DND-41 (cell line): ENCODE data around the gene LCK.

ENCODE experiments used
- ATAC-seq: fragments of 200-7000 bp; cut with Tn5 transposase; 3 replicates; pipeline ENCODE4 v1.9.1; 2021; ENCODE audit warnings: low read depth; ENCODE audit not compliant: insufficient read depth
- DNase-seq: peaks from one replicate; pipeline ENCODE4 v3.0.0-alpha.2; 2020
- H2AFZ ChIP-seq: 2 replicates; pipeline ENCODE4 v1.6.0; 2012; ENCODE audit warnings: low read depth, low read length
- H3K27ac ChIP-seq: 2 replicates; pipeline ENCODE4 v1.5.1; 2012; ENCODE audit warnings: low read length, inconsistent platforms
- H3K27me3 ChIP-seq: fragments of 200-600 bp; sonication (generic); 2 replicates; pipeline ENCODE4 v1.6.0; 2012; ENCODE audit warnings: low read length, mild to moderate bottlenecking, inconsistent platforms; ENCODE audit not compliant: insufficient read depth, poor library complexity
- H3K36me3 ChIP-seq: 2 replicates; pipeline ENCODE4 v1.5.1; 2012; ENCODE audit warnings: low read length, inconsistent platforms; ENCODE audit not compliant: insufficient read depth
- H3K4me1 ChIP-seq: 2 replicates; pipeline ENCODE4 v1.5.1; 2012; ENCODE audit warnings: mild to moderate bottlenecking, low read length; ENCODE audit not compliant: insufficient read depth
- H3K4me2 ChIP-seq: 2 replicates; pipeline ENCODE4 v1.6.0; 2012; ENCODE audit warnings: mild to moderate bottlenecking, moderate library complexity, low read length, inconsistent platforms; ENCODE audit not compliant: insufficient read depth
- H3K4me3 ChIP-seq, 2 experiments: fragments of 200-600 bp in 1 of 2; shearing (Covaris generic) in 1 of 2; 2 replicates each; pipeline ENCODE4 v1.5.1; 2012 to 2016; ENCODE audit warnings: inconsistent platforms in 2 of 2, low read length in 2 of 2, mild to moderate bottlenecking in 2 of 2, low read depth in 1 of 2, moderate library complexity in 1 of 2
- H3K79me2 ChIP-seq: 2 replicates; pipeline ENCODE4 v1.6.0; 2012; ENCODE audit warnings: low read length, inconsistent platforms; ENCODE audit not compliant: insufficient read depth
- H3K9ac ChIP-seq: 2 replicates; pipeline ENCODE4 v1.6.0; 2012; ENCODE audit warnings: low read depth, mild to moderate bottlenecking, inconsistent platforms, low read length, moderate library complexity
- H3K9me3 ChIP-seq: 2 replicates; pipeline ENCODE4 v1.5.1; 2012; ENCODE audit warnings: low read length, moderate library complexity, mild to moderate bottlenecking, inconsistent platforms; ENCODE audit not compliant: insufficient read depth, severe bottlenecking
- H4K20me1 ChIP-seq: 2 replicates; pipeline ENCODE4 v1.6.0; 2012; ENCODE audit warnings: low read length; ENCODE audit not compliant: insufficient read depth
- CTCF ChIP-seq: IDR thresholded peaks from 2 replicates; pipeline ENCODE4 v1.5.1; 2012; ENCODE audit warnings: borderline replicate concordance, low read length, moderate library complexity, mild to moderate bottlenecking; ENCODE audit not compliant: poor library complexity, severe bottlenecking; ENCODE audit errors: extremely low read depth
- EZH2 ChIP-seq: IDR thresholded peaks from 3 replicates; pipeline ENCODE4 v1.6.1; 2012; ENCODE audit warnings: borderline replicate concordance, low read depth, mild to moderate bottlenecking, moderate library complexity, low read length, inconsistent platforms; ENCODE audit not compliant: severe bottlenecking

Gene LCK

GRCh38 chr1:32329931-32330466 is 78.9 kb downstream of the LCK start:
- ATAC-seq (no peak), DNase-seq (no peak)
- Histone ChIP-seq H3K4me3 (no peak overlapping the region), H3K9me3 (no peaks in the 10 kb centered on the region), H2AFZ (no peak overlapping the region), H3K9ac (no peak overlapping the region), H3K36me3 (peaks cover 97% of the 10 kb centered on the region), H3K27ac (no peak overlapping the region), H3K79me2 (peaks cover 37% of the 10 kb centered on the region), H4K20me1 (peaks cover 50% of the 10 kb centered on the region), H3K27me3 (no peaks in the 10 kb centered on the region), H3K4me2 (no peak overlapping the region), H3K4me1 (peaks cover 20% of the 10 kb centered on the region)
- TF ChIP-seq CTCF (no peak), EZH2 (no peak)

- ATAC-seq (no peak), DNase-seq (no peak)
- Histone ChIP-seq H3K9me3 (no peaks in the 10 kb centered on the region), H3K27ac (no peak overlapping the region), H4K20me1 (peaks cover 51% of the 10 kb centered on the region), H3K4me3 (no peak overlapping the region), H3K27me3 (no peaks in the 10 kb centered on the region), H3K79me2 (peaks cover 43% of the 10 kb centered on the region), H3K4me2 (no peak overlapping the region), H2AFZ (no peak overlapping the region), H3K9ac (no peak overlapping the region), H3K36me3 (peaks cover 92% of the 10 kb centered on the region), H3K4me1 (peaks cover 21% of the 10 kb centered on the region)
- TF ChIP-seq EZH2: no peak
- no peak for TF ChIP-seq CTCF
Measured at GRCh38 chr1:32330558-32331151, 79.6 kb downstream of the LCK start.

GRCh38 chr1:32331549-32331948 is 80.5 kb downstream of the LCK start:
- no peak overlapping the region for H3K9ac ChIP-seq
- TF ChIP-seq EZH2: no peak
- no peak for TF ChIP-seq CTCF
- H4K20me1 ChIP-seq: peaks cover 53% of the 10 kb centered on the region
- DNase-seq (no peak), ATAC-seq (no peak)
- H3K4me2 ChIP-seq: no peak overlapping the region
- no peaks in the 10 kb centered on the region for H3K9me3 ChIP-seq
- H3K4me1 ChIP-seq: peaks cover 25% of the 10 kb centered on the region
- H3K4me3 ChIP-seq: no peak overlapping the region
- H2AFZ ChIP-seq: no peak overlapping the region
- H3K36me3 ChIP-seq: peaks cover 85% of the 10 kb centered on the region
- no peaks in the 10 kb centered on the region for H3K27me3 ChIP-seq
- H3K79me2 ChIP-seq: peaks cover 46% of the 10 kb centered on the region
- no peak overlapping the region for H3K27ac ChIP-seq
